Naive thymus-derived CD4-positive, alpha-beta T cell (primary cell): ENCODE data around the gene PTPN7. TPM values are rescaled to one million over a fixed set of nuclear protein-coding genes. Genes with fewer than 3 reads are reported as not detected.
A peak's percentile ranks its signal among the peaks of the same experiment; 100 is the strongest.
"Not testable (repeated sequence)": the region's sequence is repeated elsewhere in the genome, so short reads cannot be mapped to it uniquely, and the experiment has no call there.

Experiments used
- ATAC-seq: fragments of 150-1000 bp; cut with Tn5 transposase; 2 replicates; pipeline ENCODE4 v1.10.0; 2021; ENCODE audit warnings: mild to moderate bottlenecking, moderate library complexity
- CTCF ChIA-PET: fragments of 350-600 bp; sonication (Branson Sonifier 250); formaldehyde crosslinking; loops from one replicate; lab custom pipeline; 2021; ENCODE audit warnings: antibody characterized with exemption; lab: Charles Lee
- POLR2A ChIA-PET: fragments of 350-600 bp; sonication (Branson Sonifier 250); formaldehyde crosslinking; loops from one replicate; lab custom pipeline; 2021; ENCODE audit warnings: antibody characterized with exemption, inconsistent platforms; lab: Charles Lee
- DNase-seq, 9 donors: peaks; one replicate each; pipeline versions ENCODE4 v3.0.0 to v3.0.0-alpha.2; 2020 to 2022; ENCODE audit warnings: mixed read lengths in 1 of 9
- H3K27ac ChIP-seq: one replicate; pipeline ENCODE4 v1.7.0; 2013; ENCODE audit warnings: mild to moderate bottlenecking, low read depth, low read length, moderate library complexity
- H3K27me3 ChIP-seq, 2 donors: one replicate each; pipeline ENCODE4 v1.7.0; 2013; ENCODE audit warnings: low read length in 2 of 2, mild to moderate bottlenecking in 2 of 2, moderate library complexity in 2 of 2; ENCODE audit not compliant: control insufficient read depth in 2 of 2, insufficient read depth in 2 of 2
- H3K36me3 ChIP-seq, 3 experiments: 1 replicate in 2 of 3; 2 replicates in 1 of 3; pipeline ENCODE4 v1.7.0; 2013; ENCODE audit warnings: low read length in 3 of 3, mild to moderate bottlenecking in 3 of 3, moderate library complexity in 1 of 3; ENCODE audit not compliant: insufficient read depth in 3 of 3, control insufficient read depth in 2 of 3
- H3K4me1 ChIP-seq, 2 donors: one replicate each; pipeline ENCODE4 v1.7.0; 2013; ENCODE audit warnings: low read length in 2 of 2, mild to moderate bottlenecking in 2 of 2, moderate library complexity in 1 of 2; ENCODE audit not compliant: control insufficient read depth in 2 of 2, insufficient read depth in 2 of 2
- H3K4me3 ChIP-seq: 2 replicates; pipeline ENCODE4 v1.7.0; 2013; ENCODE audit warnings: mild to moderate bottlenecking, low read length
- H3K9me3 ChIP-seq, 3 experiments: 1 replicate in 2 of 3; 2 replicates in 1 of 3; pipeline ENCODE4 v1.7.0; 2013; ENCODE audit warnings: low read length in 3 of 3; ENCODE audit not compliant: control insufficient read depth in 2 of 3
- H3K27ac Mint-ChIP-seq, 9 donors: one replicate each; pipeline ENCODE4 v1.8.0; 2020 to 2022; ENCODE audit warnings: mixed read lengths in 9 of 9, mild to moderate bottlenecking in 8 of 9, moderate library complexity in 5 of 9, inconsistent platforms in 2 of 9
- H3K27me3 Mint-ChIP-seq, 5 donors: one replicate each; pipeline ENCODE4 v1.8.0; 2021 to 2022; ENCODE audit warnings: mixed read lengths in 5 of 5, mild to moderate bottlenecking in 1 of 5
- H3K36me3 Mint-ChIP-seq, 5 donors: one replicate each; pipeline ENCODE4 v1.8.0; 2020 to 2022; ENCODE audit warnings: mixed read lengths in 5 of 5, mild to moderate bottlenecking in 3 of 5, inconsistent platforms in 1 of 5
- H3K4me1 Mint-ChIP-seq, 7 donors: one replicate each; pipeline ENCODE4 v1.8.0; 2020 to 2022; ENCODE audit warnings: mixed read lengths in 7 of 7, mild to moderate bottlenecking in 3 of 7, inconsistent platforms in 1 of 7
- H3K4me3 Mint-ChIP-seq, 10 donors: one replicate each; pipeline ENCODE4 v1.8.0; 2020 to 2022; ENCODE audit warnings: mild to moderate bottlenecking in 10 of 10, mixed read lengths in 10 of 10, moderate library complexity in 6 of 10, inconsistent platforms in 2 of 10
- H3K9me3 Mint-ChIP-seq, 11 donors: one replicate each; pipeline ENCODE4 v1.8.0; 2020 to 2022; ENCODE audit warnings: mixed read lengths in 11 of 11, mild to moderate bottlenecking in 4 of 11, inconsistent platforms in 1 of 11, moderate library complexity in 1 of 11
- intact Hi-C, 2 donors: fragments of 100-400 bp; cut with micrococcal nuclease; formaldehyde crosslinking; loops; one replicate each; pipeline ENCODE4 v1.15.1; 2023
- polyA plus RNA-seq, 2 donors: library from polyadenylated mRNA; unstranded; fragments of 300-500 nt; fragmentation: Illumina TruSeq; gene quantifications; one replicate each; pipeline ENCODE4 v1.2.3, GENCODE V29; 2021
- total RNA-seq, 6 experiments: library from RNA in 5 of 6; stranded (reverse) in 5 of 6; gene quantifications; 1 replicate in 5 of 6; 2 replicates in 1 of 6; pipeline ENCODE4 v1.2.3 and lab custom pipeline; 2021 to 2026

The PTPN7 gene
- total and polyA plus RNA-seq, 7 experiments from 2014 or later, result 40.4 to 258 (median 78.6) TPM

GRCh38 chr1:202150187-202150586, 10.2 kb downstream of the PTPN7 start:
- Histone ChIP-seq H3K27me3 (no peaks in the 10 kb centered on the region), H3K27ac (no peak overlapping the region), H3K36me3 (peaks cover 21 to 84% (median 45%) of the 10 kb centered on the region in 3 experiments), H3K4me3 (no peak overlapping the region), H3K4me1 (peaks cover 0 to 4% of the 10 kb centered on the region in 2 donors), H3K9me3 (no peaks in the 10 kb centered on the region)
- H3K4me3 Mint-ChIP-seq, result no peak overlapping the region
- ATAC-seq, result no peak
- intact Hi-C loops, result no loop called here
- peak overlapping the region in 3 of 9 donors; percentile 34 to 87 (median 43) for H3K27ac Mint-ChIP-seq
- POLR2A ChIA-PET, result no interaction called here
- DNase-seq, result no peak
- CTCF ChIA-PET, result no interaction called here
- H3K9me3 Mint-ChIP-seq, result no peaks in the 10 kb centered on the region
- peaks cover 19 to 38% (median 27%) of the 10 kb centered on the region in 5 donors for H3K36me3 Mint-ChIP-seq
- H3K27me3 Mint-ChIP-seq, result no peaks in the 10 kb centered on the region
- H3K4me1 Mint-ChIP-seq, result peaks cover 8 to 38% (median 16%) of the 10 kb centered on the region in 7 donors

GRCh38 chr1:202149566-202149965, 10.8 kb downstream of the PTPN7 start:
- peaks cover 21 to 78% (median 39%) of the 10 kb centered on the region in 3 experiments for H3K36me3 ChIP-seq
- no peak overlapping the region for H3K27ac ChIP-seq
- peaks cover 0 to 7% of the 10 kb centered on the region in 2 donors for H3K4me1 ChIP-seq
- no peaks in the 10 kb centered on the region for H3K27me3 ChIP-seq
- DNase-seq (no peak), ATAC-seq (no peak)
- intact Hi-C loops, result loop anchor here (10.0 kb wide), 2 partner anchors 325 to 665 kb away; partner anchors contain the start of gene IPO9 (in 1 of the 2)
- H3K9me3 ChIP-seq, result no peaks in the 10 kb centered on the region
- no peak overlapping the region for H3K4me3 ChIP-seq
- peaks cover 2 to 34% (median 13%) of the 10 kb centered on the region in 7 donors for H3K4me1 Mint-ChIP-seq
- no peak overlapping the region for H3K4me3 Mint-ChIP-seq
- peaks cover 14 to 32% (median 21%) of the 10 kb centered on the region in 5 donors for H3K36me3 Mint-ChIP-seq
- no peaks in the 10 kb centered on the region for H3K9me3 Mint-ChIP-seq
- POLR2A ChIA-PET, result no interaction called here
- H3K27ac Mint-ChIP-seq, result peak overlapping the region in 5 of 9 donors; percentile 17 to 42 (median 33)
- CTCF ChIA-PET, result no interaction called here
- H3K27me3 Mint-ChIP-seq, result no peaks in the 10 kb centered on the region

DNA sequence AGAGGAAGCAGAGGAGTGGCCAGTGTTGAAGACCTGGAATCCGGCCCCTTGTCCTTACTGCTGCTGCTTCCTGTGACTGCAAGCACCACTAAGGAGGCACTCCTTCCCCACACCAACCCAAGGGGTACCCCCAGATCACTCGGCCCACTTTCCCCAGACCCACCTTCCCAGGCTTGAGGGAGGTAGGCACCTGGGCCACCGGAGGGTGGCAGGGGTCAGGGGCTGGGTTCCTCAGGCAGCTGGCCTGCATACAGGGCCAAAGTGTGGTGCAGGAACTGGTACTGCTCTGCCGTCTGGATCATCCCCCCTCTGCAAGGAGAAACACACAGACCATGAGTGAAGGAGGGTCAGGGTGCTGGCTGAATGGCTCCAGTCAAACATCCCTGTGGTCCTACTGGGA, 12.0 kb downstream of the PTPN7 start:
- intact Hi-C loops, result loop anchor here (10.0 kb wide), 2 partner anchors 324 to 664 kb away; partner anchors contain the start of gene IPO9 (in 1 of the 2)
- Mint-ChIP-seq H3K4me1 (peaks cover 4 to 33% (median 16%) of the 10 kb centered on the region in 7 donors), H3K36me3 (peaks cover 10 to 28% (median 16%) of the 10 kb centered on the region in 5 donors), H3K9me3 (no peaks in the 10 kb centered on the region), H3K27ac (peak overlapping the region in 5 of 9 donors; percentile 17 to 80 (median 68)), H3K27me3 (no peaks in the 10 kb centered on the region), H3K4me3 (no peak overlapping the region)
- Histone ChIP-seq H3K27ac (peak overlapping the region; percentile 17), H3K4me3 (no peak overlapping the region), H3K27me3 (no peaks in the 10 kb centered on the region), H3K36me3 (peaks cover 21 to 70% (median 32%) of the 10 kb centered on the region in 3 experiments), H3K9me3 (no peaks in the 10 kb centered on the region), H3K4me1 (peaks cover under 1 to 7% of the 10 kb centered on the region in 2 donors)
- no peak for ATAC-seq
- CTCF ChIA-PET, result interaction anchor here (1.1 kb wide), 1 partner anchor 12 kb away, joined by 3 read pairs; the partner anchor contains the start of gene PTPN7
- DNase-seq, result no peak
- POLR2A ChIA-PET, result interaction anchor here (1.0 to 6.6 kb wide), 2 partner anchors 9 to 13 kb away, joined by 3 to 54 read pairs; partner anchors contain the start of gene PTPN7

GRCh38 chr1:202146993-202147392, 13.4 kb downstream of the PTPN7 start:
- intact Hi-C loops, result loop anchor here (10.0 kb wide), 2 partner anchors 322 to 662 kb away; partner anchors contain the start of gene IPO9 (in 1 of the 2)
- ChIA-PET POLR2A (interaction anchor here (6.6 kb wide), 1 partner anchor 14 kb away, joined by 54 read pairs; the partner anchor contains the start of gene PTPN7), CTCF (interaction anchor here (1.4 kb wide), 1 partner anchor 13 kb away, joined by 6 read pairs; the partner anchor contains the start of gene PTPN7)
- Mint-ChIP-seq H3K4me1 (peaks cover 10 to 44% (median 29%) of the 10 kb centered on the region in 7 donors), H3K9me3 (no peaks in the 10 kb centered on the region), H3K27ac (peak overlapping the region in 4 of 9 donors; percentile 8 to 89 (median 22)), H3K36me3 (peaks cover 9 to 21% (median 15%) of the 10 kb centered on the region in 5 donors), H3K27me3 (no peaks in the 10 kb centered on the region), H3K4me3 (no peak overlapping the region)
- no peak overlapping the region for H3K4me3 ChIP-seq
- ATAC-seq (no peak), DNase-seq (no peak)
- no peak overlapping the region for H3K27ac ChIP-seq
- peaks cover 13 to 56% (median 21%) of the 10 kb centered on the region in 3 experiments for H3K36me3 ChIP-seq
- peaks cover 14 to 21% of the 10 kb centered on the region in 2 donors for H3K4me1 ChIP-seq
- H3K9me3 ChIP-seq, result no peaks in the 10 kb centered on the region
- no peaks in the 10 kb centered on the region for H3K27me3 ChIP-seq

- Histone ChIP-seq H3K4me1 (peaks cover 14 to 21% of the 10 kb centered on the region in 2 donors), H3K9me3 (no peaks in the 10 kb centered on the region), H3K27me3 (no peaks in the 10 kb centered on the region), H3K27ac (no peak overlapping the region), H3K36me3 (peaks cover 10 to 49% (median 14%) of the 10 kb centered on the region in 3 experiments), H3K4me3 (no peak overlapping the region)
- Mint-ChIP-seq H3K9me3 (no peaks in the 10 kb centered on the region), H3K4me1 (peaks cover 10 to 47% (median 33%) of the 10 kb centered on the region in 7 donors), H3K27me3 (no peaks in the 10 kb centered on the region), H3K4me3 (peak overlapping the region in 8 of 10 donors; percentile 12 to 93 (median 36)), H3K36me3 (peaks cover 8 to 21% (median 14%) of the 10 kb centered on the region in 5 donors), H3K27ac (peak overlapping the region in 7 of 9 donors; percentile 8 to 93 (median 46))
- DNase-seq (no peak), ATAC-seq (no peak)
- intact Hi-C loops, result loop anchor here (10.0 kb wide), 2 partner anchors 321 to 661 kb away; partner anchors contain the start of gene IPO9 (in 1 of the 2)
- ChIA-PET POLR2A (interaction anchor here (1.5 to 6.6 kb wide), 2 partner anchors 10 to 15 kb away, joined by 6 to 54 read pairs; partner anchors contain the start of gene PTPN7), CTCF (interaction anchor here (1.2 to 1.4 kb wide), 2 partner anchors 8 to 14 kb away, joined by 3 to 6 read pairs; partner anchors contain the start of gene PTPN7)
Measured at GRCh38 chr1:202146279-202146678, 14.1 kb downstream of the PTPN7 start.

DNA sequence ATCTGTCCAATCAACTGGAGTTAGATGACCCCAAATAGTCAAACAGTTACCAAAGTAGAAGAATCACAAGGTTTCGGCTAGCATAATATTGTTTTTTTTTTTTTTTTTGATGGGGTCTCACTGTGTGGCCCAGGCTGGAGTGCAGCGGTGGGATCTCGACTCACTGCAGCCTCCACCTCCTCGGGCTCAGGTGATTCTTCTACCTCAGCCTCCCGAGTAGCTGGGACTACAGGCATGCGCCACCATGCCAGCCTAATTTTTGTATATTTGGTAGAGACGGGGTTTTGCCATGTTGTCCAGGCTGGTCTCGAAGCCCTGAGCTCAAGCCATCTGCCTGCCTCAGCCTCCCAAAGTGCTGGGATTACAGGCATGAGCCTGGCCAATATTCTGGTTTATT, 14.7 kb downstream of the PTPN7 start:
- H3K4me1 ChIP-seq, result peaks cover 14 to 21% of the 10 kb centered on the region in 2 donors
- POLR2A ChIA-PET, result interaction anchor here (1.5 to 6.6 kb wide), 2 partner anchors 10 to 16 kb away, joined by 6 to 54 read pairs; partner anchors contain the start of gene PTPN7
- CTCF ChIA-PET, result interaction anchor here (1.2 kb wide), 1 partner anchor 9 kb away, joined by 3 read pairs; no protein-coding TSS in a partner anchor
- Mint-ChIP-seq H3K4me3 (peak overlapping the region; percentile 12 to 94 (median 92)), H3K4me1 (peaks cover 15 to 47% (median 33%) of the 10 kb centered on the region in 7 donors), H3K36me3 (peaks cover 2 to 18% (median 8%) of the 10 kb centered on the region in 5 donors), H3K27ac (peak overlapping the region; percentile 81 to 98 (median 88))
- H3K27ac ChIP-seq, H3K9me3 ChIP-seq, H3K4me3 ChIP-seq, ATAC-seq, DNase-seq, H3K27me3 ChIP-seq, H3K9me3 Mint-ChIP-seq, H3K27me3 Mint-ChIP-seq: not testable (repeated sequence)
- intact Hi-C loops, result loop anchor here (1.0 to 10.0 kb wide), 4 partner anchors 10 to 661 kb away; partner anchors contain the start of gene IPO9 (in 1 of the 2)
- H3K36me3 ChIP-seq, result peaks cover 4 to 43% (median 8%) of the 10 kb centered on the region in 3 experiments
